Amniotic epithelial cell (primary cell): ENCODE measurements around the gene JAKMIP1.

Experiments used
- DNase-seq: peaks from one replicate; pipeline ENCODE4 v3.0.0-alpha.2; 2010; ENCODE audit warnings: low read depth

JAKMIP1 gene

GRCh38 chr4:6200011-6200921 is at the start of gene JAKMIP1:
TSS of gene JAKMIP1 (minus strand) at chr4:6200549. CDS start at chr4:6112850, 87,699 bp downstream.
- DNase-seq = peak; percentile 12

GRCh38 chr4:6248394-6248793 is 48.0 kb upstream of the JAKMIP1 start:
- DNase-seq = no peak

DNA sequence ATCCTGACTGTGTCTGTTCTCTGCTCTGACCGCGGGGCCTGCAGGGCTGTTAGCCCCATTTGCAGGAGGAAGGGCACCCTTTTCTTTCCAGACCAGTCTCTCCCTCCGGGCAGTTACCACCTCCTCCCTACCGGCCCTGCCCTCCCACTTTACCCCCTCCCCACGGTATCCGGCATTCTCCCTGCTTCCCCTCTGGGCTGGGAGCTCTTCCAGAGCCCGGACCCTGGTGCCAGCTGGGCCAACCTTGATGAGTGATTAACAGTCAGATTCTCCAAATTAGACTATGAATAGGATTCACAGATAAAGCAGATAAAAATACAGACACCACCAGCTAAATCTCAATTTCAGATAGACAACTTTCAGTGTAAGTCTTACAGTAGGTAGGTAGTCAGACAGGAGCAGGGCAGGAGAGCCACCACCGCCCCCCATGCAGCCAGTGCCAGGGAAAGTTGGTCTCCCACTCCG is 45.9 kb upstream of the JAKMIP1 start:
- DNase-seq = no peak

DNA sequence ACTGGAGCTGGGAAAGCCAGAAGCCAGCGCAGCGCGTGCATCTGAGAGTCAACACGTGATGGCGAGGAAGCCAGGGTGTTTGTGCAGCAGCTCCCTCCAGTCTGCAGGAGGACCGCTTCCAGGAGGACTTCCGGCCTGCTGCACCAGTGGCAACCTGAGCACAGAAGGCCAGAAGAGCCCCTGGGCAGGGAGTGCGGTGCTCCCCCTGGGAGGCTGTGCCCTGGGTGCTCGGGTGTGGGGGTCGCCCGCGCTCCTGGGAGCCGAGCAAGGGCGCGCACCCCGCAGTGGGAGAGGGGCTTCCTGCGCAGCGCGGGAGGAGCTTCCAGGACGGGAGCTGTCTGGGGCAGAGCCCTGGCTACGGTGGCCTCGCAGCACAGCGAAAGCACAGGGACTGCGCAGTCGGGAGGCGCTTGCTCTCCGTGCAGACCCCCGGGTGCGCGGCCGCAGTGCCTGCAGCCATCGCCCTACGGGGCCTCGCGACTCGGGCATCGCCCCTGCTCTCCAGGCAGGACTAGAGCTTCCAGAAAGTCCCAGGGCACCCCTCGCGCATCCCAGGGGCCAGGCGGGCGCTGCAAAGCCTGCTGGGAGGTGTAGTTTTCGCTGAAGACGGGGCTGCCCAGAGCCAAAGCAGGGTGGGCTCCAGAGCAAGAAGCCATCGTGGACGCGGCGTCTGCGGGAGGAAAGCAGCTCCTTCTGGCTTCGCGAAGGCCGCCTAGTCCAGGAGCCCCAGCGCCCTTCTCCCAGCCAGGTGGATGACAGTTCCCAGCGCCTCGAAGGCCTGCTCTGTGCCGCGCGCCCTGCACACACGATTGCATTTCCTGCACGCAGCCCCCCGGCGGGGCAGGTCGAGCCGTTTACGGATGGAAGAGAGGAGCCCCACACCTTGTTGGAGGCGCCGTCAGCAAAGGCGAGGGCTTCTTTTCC is 45.2 kb upstream of the JAKMIP1 start:
- DNase-seq = peak; percentile 15

DNA sequence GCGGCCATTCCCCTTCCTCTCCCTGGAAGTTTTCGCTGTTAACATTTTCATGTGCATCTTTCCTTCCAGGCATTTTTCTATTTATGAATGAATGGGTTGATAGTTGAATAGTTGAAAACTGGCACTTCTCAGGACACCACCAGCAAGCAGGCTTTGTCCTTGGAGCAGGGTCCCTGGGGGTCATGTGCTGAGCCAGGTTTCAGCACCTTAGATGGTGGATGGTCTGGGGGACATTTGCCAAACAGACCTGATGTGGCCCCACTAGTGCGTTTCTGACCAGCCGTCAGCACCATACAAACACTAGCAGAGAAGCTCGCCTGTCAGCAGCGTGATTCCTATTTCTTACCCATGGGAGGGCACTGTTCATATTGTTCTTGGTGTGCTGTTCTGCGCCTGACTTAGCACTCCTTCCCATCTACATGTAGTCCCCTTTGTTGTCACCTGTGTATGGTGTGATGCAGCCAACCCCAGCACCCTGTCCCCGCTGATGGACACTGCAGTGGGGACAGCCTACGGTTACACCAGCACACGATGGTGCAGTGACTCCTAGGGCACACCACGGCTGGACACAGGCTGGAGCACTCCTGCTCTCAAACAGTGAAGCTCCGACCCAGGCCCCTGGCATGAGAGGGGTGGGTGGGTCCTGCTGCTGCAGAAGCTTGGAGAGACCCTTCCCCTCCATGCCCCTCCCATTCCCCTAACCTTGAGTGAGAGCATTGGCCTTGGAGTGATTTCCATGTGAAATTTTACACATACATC is 42.1 kb upstream of the JAKMIP1 start:
- no peak for DNase-seq

DNA sequence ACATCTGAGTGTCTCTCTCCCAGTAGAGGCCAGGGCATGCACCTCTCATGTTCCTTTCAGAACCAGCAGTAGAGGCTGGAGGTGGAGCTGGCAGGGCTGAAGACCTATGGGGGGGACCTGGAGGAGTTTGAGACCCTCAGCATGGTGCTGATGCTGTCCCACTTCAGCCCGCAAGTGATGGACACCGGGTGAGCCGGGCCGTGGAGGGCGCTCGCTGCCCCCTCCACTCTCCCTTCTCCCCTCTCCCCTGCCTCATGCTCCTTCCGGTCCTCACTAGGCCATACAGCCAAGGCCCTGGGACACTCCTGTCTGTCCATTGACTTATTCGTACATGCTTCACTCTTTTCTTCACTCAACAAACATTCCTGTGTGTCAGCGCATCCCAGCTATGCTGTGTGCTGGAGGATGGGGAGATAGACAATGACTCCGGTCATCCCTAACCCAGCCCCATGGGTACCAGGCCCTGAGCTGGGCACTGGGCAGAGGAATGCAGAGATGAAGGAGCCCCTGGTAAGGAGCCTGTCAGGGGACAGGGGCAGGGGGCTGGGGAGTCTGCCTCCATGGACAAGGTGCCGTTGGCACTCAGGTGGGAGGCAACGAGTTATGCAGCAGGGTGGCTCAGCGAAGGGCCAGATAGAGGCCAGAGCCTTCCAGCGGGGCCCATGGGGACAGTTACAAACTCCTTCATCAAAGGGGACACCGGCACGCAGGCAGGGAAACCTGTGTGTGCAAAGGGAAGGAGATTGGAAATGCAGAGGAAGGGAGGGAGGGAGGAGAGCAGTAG is 40.9 kb upstream of the JAKMIP1 start:
- no peak for DNase-seq

- no peak for DNase-seq
Measured at GRCh38 chr4:6239968-6240367, 39.6 kb upstream of the JAKMIP1 start.

- DNase-seq = no peak
Measured at GRCh38 chr4:6239486-6239885, 39.1 kb upstream of the JAKMIP1 start.

DNA sequence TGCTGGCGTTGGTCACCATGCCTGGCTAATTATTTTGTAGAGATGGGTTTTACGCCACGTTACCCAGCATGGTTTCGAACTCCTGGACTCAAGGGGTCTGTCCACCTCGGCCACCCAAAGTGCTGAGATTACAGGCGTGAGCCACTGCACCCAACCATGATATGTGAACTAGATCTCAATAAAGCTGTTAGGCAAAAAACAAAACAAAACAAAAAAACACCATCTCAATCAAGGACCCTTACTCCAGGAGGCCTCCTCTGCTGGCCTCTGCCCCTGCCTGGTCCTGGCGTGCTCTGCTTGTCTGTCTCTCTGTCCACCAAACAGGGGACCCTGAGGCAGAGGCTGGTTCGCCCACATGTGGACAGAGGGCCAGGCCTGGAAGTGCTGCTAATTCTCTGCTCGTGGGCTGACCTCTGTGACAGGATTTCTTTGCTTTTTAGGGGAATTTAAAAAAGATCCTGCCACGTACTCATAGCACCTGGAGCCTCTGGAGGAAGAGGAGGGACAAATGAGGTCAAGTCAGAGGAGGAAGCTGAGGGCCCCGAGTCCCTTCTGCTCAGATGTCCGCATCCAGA is 36.6 kb upstream of the JAKMIP1 start:
- no peak for DNase-seq

- DNase-seq = peak; percentile 25
Measured at GRCh38 chr4:6235901-6236640, 35.7 kb upstream of the JAKMIP1 start.

GRCh38 chr4:6235012-6235411 is 34.7 kb upstream of the JAKMIP1 start:
- no peak for DNase-seq

- DNase-seq = no peak
Measured at GRCh38 chr4:6233929-6234328, 33.6 kb upstream of the JAKMIP1 start.

DNA sequence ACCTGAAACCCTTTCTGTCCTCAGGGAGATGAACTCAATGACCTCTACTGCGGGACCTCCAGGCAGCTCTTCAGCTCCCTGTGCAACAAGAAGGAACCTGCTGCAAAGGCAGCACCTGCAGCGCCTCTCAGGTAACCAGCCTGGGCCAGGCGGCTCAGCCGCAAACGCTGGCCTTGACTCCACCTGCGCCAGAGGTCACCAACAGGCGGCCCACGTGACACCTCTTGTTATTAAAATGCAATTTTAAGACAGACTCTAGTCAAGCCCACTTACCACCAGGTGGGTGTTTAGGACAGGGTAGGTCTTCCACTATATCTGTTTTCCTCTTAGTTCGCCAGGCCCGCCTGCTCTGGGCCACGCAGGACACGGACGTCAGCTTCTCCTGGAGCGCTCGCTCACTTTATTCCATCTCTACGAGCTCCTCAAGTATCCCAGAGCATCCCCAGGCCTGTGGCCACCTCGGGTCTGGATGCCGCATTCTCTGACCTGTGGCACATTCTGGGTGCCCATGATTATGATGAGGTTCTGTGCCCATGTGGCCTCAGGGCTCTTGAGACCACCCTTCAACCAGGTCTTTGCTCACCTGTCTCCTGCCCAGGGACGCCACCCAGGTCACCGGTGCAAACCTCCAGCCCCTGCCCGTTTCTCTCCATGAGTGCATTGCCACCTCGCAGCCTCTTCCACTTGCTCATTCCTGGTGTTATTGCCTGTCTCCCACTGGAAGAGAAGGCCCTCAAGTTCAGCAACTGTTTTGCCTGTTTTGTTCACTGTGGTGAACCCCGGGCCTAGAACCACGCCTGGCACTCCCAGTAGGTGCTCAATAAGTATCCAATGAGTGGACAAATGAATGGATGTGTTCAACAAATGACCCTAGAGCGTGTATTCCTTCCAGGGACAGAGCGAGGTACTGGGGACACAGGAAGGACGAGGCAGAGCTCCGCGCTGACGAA is 32.8 kb upstream of the JAKMIP1 start:
- DNase-seq = no peak

DNA sequence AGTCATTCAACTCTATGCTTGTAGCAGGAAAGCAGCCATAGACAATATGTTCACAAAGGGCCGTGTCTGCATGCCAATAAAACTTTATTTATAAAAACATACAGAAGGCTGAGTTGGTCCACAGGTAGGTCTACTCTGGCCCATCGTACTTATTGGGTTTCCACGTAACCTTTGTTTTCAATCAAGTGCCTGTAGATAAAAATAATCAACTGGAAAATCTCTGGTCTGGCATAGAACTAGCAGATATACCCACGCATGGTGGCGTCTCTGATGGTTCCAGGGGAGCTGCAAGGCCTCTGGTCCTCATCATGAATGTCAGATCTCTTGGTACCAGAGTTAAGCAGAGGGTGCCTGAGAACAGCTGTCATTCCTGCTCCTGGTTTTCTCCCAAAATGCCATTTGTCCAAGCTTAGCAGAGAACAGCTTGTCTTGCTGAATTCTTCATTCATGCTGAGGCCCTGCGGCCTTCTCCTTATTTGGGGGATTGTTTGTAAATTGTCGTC is 31.4 kb upstream of the JAKMIP1 start:
- no peak for DNase-seq

DNA sequence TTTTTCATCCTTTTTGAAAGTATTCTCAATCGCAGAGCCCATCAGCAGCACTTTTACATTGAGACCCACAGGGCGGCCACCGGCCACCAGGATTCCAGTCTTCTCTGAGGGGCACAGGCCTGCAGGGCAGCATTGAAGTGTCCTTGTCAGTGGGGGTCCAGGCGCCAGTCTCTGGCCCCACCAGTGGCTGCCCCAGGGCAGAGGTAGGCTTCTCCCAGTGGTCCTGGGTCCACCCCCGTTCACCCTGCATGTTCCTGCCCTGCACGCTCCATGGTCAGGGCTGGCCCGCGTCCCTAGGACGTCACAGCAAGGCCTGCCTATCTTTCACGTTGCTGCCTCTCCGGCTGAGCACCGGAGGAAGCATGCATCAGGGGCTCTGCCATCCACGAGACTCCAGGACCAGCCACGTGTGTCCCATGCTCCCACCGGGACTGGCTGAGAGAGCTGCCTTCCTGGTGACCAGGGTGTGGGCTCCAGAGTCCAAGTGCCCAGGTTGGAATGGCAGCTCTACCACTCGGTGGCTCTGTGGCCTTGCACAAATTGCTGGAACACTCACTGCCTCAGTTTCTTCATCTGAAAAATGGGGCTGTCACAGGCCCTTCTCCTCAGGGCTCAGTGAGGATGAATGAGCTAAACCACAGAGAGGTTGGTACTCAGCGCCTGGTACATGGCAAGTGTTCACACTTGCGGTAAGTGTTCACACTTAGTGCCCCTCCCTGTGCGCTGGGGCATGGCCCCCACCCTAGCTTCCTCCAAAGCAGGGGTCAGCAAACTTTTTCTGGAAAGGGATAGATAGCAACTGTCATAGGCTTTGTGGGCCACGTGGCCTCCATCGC is 30.7 kb upstream of the JAKMIP1 start:
- DNase-seq = no peak

DNA sequence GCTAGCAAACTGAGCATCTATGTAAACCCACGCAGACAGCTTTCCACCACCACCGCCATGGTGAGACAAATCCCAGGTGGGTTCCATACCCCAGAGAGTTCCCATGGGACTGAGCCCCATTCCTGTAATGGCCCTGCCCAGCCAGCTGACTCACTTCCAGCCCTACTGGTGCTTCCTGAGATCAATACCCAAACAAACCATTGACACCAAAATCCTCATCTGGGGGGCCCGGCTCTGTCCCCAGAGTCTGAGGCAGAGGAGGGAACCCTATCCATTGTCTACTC is 30.1 kb upstream of the JAKMIP1 start:
- DNase-seq = no peak

GRCh38 chr4:6229671-6230501 is 29.5 kb upstream of the JAKMIP1 start:
- DNase-seq = no peak
